NCI-H1105 (cell line): Measurements from ENCODE around the gene ASPG.
A peak's percentile ranks its signal among the peaks of the same experiment; 100 is the strongest.
"Not testable (repeated sequence)": the region's sequence is repeated elsewhere in the genome, so short reads cannot be mapped to it uniquely, and the experiment has no call there.

Experiments
- DNase-seq: peaks from one replicate; lab custom pipeline; 2025; lab: John Stamatoyannopoulos, UW

Gene ASPG

GRCh38 chr14:104147346-104148125 is 62.0 kb downstream of the ASPG start:
- DNase-seq, result no peak

DNA sequence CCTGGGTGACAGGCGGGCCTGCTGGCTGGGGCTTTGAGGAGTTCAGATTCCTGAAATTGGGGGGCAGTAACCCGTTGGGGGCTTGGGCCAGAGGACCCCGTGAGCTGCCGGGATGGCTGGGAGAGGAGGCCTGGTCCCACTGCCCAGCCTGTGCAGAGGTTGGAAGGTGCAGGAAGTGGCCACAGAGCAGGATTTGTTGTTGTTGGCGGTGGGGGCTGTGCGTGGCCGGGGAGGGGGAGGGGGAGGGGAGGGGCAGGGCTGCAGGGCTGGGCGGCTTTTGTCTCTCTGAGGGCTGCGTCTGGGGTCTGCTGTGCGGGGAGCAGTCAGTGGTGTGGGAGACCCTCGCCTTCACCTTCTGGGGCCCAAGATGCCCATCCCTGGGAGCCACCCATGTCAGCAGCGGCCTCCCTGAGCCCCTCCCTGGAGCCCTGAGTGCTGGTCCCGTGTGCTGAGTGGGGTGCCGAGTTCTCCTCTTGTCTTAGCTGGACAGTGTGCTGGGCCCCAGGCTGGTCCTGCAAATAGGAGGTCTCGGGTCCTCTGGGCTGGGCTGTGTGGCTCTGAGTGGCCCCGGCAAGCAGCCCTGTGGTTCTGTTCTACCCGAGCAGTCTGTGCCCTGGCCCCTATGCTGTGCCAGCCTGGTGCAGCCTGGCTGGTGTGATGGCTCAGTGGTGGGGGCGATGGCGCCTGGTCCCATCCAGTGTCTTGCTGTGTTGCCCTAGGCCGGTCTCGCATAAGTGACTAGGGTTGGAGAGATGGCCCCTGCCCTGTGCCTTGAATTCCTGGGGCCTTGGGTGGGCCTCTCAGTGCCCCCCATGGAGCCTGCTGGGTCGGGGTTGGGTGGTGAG is 63.2 kb downstream of the ASPG start:
- DNase-seq, result no peak

GRCh38 chr14:104149278-104149595 is 63.7 kb downstream of the ASPG start:
- DNase-seq, result no peak

GRCh38 chr14:104149617-104150135 is 64.2 kb downstream of the ASPG start:
- no peak for DNase-seq

DNA sequence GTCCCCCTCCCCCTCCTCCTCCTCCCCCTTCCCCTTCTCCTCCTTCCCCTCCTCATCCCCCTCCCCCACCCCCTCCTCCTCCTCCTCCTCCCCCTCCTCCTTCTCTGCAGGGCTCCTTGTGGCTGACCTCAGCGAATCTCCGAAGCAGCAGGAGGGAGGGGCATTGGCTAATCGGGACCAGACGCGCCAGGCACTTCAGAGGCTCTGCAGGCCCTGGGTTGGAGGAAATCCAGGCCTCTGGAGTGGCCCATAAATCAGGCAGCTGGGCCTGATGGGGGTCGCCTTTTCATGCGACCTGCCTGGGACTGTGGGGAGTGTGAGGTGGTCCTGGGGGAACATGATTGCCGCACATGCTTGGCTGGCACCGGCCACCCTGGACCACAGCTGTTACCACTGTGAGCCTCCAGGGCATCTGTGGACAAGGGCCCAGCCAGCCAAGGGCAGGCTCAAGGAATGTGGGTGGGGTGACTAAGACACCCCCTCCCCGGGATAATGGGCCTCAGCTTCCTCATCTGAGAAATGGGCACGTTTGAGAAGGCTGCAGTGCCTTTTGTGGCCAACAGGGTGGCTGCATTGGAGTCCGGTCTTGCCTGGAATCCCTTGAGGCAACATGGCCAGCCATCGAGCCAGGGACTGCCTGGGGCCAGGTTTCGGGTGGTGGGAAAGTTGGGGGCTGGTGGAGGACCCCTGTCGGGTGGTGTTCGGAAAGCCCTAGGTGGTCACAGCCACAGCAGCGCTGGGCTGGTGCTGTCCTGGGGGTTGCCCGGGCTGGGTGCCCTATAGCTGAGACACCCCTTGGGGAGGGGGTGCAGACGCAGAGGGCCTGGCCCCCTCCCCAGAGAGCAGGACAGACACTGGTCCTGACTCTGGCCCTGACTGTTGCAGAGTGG is 64.9 kb downstream of the ASPG start:
- DNase-seq, result peak; percentile 46

DNA sequence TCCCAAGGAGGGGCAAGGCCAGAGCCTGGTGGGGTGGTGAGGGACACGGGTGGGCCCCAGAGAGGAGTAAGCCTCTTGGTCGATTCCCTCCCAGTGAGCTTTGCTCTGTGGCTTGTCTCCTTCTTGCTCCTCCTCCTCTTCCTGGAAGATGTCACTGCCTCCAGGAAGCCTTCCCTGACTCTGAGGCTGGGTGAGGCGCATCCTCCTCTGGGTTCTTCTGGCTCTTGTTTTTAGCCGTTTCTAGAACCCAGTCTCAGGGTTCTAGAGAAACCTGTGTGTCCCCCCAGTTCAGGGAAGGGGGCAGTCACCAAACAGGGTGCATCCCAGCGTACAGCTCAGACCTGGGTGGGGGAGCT is 65.5 kb downstream of the ASPG start:
- DNase-seq, result no peak

GRCh38 chr14:104151566-104152245 is 66.2 kb downstream of the ASPG start:
- DNase-seq, result no peak

- no peak for DNase-seq
Measured at GRCh38 chr14:104152246-104152575, 66.7 kb downstream of the ASPG start.

- no peak for DNase-seq
Measured at GRCh38 chr14:104152686-104153393, 67.3 kb downstream of the ASPG start.

DNA sequence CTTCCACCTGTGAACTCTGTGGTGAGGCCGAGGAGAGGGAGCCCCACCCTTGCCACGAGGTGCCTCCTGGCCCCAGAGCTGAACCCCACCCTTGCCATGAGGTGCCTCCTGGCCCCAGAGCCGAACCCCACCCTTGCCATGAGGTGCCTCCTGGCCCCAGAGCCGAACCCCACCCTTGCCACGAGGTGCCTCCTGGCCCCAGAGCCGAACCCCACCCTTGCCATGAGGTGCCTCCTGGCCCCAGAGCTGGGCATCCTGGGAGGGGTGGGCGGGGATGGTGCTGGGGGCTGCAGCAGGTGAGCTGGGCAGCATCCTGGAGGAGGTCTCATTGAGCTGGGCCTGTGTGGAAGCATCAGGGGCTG is 67.9 kb downstream of the ASPG start:
- DNase-seq, result not testable (repeated sequence)

DNA sequence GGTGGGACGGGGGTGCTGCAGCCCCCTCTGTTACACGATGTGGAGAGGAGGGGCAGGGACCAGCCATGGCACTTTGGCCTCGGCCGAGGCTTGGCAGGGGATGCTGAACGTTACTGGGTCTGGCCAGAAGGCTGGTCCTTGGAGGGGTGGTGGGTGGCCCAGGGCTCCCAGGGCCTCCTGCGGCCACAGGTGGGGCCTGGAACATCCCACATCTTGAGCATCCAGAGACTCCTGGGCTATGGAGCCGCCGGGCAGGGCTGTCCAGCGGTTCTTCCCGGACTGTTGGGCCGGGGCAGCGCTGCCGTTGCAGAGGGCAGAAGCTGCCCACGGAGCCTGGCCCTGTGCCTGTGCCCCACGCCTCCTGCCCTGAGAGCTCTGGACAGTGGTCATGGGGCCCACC is 68.7 kb downstream of the ASPG start:
- DNase-seq, result no peak

- DNase-seq, result no peak
Measured at GRCh38 chr14:104155513-104155912, 70.0 kb downstream of the ASPG start.

DNA sequence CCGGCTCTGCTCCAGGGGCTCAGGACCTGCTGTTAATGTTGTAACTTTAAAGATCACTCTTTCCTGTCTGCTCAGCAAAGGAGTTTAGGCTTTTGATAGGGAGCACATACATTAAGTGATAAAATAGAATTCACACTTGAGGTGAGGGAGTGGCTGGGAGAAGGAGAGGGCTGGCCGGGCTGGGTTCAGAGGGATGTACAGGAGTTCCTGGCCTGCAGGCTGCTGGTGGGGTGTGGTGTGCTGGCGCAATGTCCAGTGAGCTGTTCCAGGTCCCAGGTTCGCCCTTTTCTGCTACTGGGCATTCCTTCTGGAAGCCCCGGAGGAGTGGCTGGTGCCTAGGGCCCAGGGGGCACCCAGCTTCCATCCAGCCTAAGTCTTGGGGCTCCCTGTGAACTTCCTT is 70.6 kb downstream of the ASPG start:
- no peak for DNase-seq

DNA sequence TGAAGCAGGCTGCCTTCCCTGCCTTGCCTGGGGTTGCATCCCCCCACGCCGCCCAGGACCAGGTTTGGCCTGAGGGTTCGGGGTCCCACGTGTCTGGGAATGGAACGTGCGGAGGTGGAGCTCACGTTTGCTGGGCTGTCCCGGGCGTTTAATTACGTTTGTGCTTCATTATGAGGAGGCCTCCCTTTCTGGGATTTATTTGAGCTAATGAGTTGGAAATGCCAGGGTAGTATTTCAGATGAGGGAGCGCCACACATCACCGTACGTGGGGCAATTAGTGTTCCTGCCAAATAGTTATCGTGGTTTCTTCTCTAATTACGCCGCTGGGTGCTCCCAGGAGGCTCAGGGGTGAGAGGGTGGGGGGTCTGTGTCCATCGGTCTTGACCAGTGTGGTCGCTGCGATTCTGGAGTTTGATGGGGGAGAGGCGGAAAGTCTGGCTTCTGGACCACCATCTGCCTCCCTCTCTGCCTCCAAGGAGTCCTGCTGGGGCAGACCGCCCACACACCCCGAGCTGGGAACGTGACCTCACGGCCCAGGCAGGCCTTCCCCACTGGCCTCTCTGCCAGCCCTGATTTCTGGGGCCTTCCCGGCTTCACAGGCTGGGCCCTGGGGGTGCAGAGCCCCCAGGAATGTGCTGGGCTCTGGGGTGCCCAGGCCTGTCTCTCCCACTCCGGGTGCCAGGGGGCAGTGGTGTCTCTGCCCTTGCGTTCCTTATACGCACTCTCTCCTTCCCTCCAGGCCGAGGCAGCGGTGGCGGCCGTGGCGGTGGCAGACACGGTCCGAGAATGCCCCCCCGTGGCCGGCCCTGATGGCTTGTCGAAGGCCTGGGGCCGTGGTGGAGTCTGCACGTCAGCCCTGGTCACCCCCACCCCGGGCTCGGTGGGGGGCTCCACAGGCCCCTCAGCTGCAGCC is 71.8 kb downstream of the ASPG start:
- DNase-seq, result no peak

DNA sequence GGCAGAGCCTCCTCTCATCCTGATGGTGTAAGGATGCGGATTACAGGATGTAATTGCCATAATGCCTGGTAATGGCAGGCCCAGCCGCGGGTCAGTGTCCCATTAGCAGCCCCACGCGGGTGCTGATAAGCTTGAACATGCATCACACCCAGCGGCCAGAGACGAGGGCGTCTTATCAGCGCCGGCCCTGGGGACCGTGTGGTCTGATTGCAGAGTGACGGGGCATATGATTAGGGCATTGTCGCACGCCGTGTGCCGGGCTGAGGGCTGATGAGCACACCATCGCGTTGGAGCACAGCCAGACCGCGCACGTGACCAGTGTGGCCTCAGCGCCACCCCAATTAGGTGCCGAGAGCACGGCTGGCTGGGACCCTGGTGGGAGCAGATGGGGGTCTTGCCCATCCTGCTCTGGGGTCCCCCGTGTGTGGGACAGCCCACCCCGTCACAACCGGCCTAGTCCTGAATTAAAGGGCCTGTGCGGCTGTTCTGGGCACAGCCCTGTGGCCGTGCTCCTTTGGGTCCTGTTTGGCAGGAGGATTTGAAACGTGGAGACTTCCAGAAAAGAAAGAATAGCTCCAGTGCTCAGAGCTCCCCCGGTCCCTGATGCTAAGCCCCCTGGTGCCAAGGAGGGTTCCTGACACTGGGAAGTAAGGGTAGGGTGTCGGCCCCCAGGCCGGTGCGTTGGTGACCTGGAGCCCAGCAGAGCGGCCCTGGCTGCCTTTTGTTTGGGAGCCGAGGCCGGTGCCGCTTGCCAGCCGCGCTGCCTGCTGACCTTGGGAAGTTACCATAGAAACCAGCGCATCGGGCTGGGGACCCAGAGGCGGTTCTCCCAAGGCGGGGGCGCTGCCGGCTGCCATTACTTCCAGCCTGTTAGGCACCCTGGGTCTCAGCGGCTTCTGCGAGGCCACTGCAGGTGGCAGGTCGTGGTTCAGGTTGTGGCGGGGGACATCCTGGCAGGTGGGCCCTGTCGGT is 73.6 kb downstream of the ASPG start:
- no peak for DNase-seq

DNA sequence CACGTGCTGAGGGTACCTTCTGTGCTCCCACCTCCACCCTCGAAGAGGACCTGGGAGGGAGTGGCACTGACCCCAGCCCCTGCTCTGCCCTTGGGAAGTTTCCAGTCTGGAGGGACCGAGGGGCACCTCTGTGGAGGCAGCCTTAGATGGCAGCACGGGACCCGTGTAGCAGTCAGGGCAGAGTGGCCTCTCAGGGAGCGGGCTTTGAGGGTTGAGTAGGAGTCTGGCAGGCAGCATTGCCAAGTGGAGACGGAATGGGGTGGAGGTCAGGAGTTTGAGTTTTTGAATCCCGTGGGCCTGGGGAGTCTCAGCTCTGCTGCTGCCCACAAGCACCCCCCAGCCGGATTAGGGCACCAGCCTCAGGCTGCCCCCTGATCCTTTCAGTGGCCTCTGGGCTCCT is 74.5 kb downstream of the ASPG start:
- DNase-seq, result no peak

GRCh38 chr14:104161602-104162367 is 76.3 kb downstream of the ASPG start:
- no peak for DNase-seq

- DNase-seq, result no peak
Measured at GRCh38 chr14:104162495-104162894, 77.0 kb downstream of the ASPG start.
